IMR-90 (cell line): ENCODE results near the gene CNKSR2. TPM values are rescaled to one million over a fixed set of nuclear protein-coding genes. Genes with fewer than 3 reads are reported as not detected.

Experiments
- ATAC-seq: fragments of 200-7000 bp; cut with Tn5 transposase; 2 replicates; pipeline ENCODE4 v1.9.1; 2020; ENCODE audit warnings: low read depth, mild to moderate bottlenecking, moderate library complexity
- BruUV-seq: library from RNA; stranded (reverse); fragments of 400-500 nt; replicated peaks from 2 replicates; lab custom pipeline; 2021; lab: Mats Ljungman, UMichigan
- CTCF ChIA-PET: fragments of 300-600 bp; formaldehyde crosslinking; extraction: SDS; loops from one replicate; lab custom pipeline; 2021; ENCODE audit warnings: antibody characterized with exemption; lab: Yijun Ruan, JAX
- POLR2A ChIA-PET: fragments of 300-600 bp; sonication (Branson Sonifier 250); formaldehyde crosslinking; loops from one replicate; lab custom pipeline; 2022; ENCODE audit warnings: antibody characterized with exemption; ENCODE audit not compliant: unreplicated experiment; lab: Charles Lee
- DNase-seq: peaks from one replicate; pipeline ENCODE4 v3.0.0; 2013
- H2AFZ ChIP-seq: replicated peaks from 2 replicates; pipeline ENCODE3; 2013; ENCODE audit warnings: low read length, mild to moderate bottlenecking; ENCODE audit not compliant: poor library complexity
- H2AK5ac ChIP-seq: 2 replicates; pipeline ENCODE4 v1.6.1; 2013; ENCODE audit warnings: low read depth, low read length, inconsistent platforms
- H2AK9ac ChIP-seq: replicated peaks from 2 replicates; pipeline ENCODE3; 2013; ENCODE audit warnings: mild to moderate bottlenecking, low read depth, low read length, moderate library complexity; ENCODE audit not compliant: poor library complexity
- H2BK120ac ChIP-seq: 2 replicates; pipeline ENCODE4 v1.6.1; 2013; ENCODE audit warnings: low read depth, low read length, inconsistent platforms
- H2BK15ac ChIP-seq: 3 replicates; pipeline ENCODE4 v1.6.1; 2013; ENCODE audit warnings: low read depth, low read length, inconsistent platforms
- H2BK20ac ChIP-seq: 2 replicates; pipeline ENCODE4 v1.6.1; 2013; ENCODE audit warnings: low read depth, mild to moderate bottlenecking, inconsistent platforms, low read length, moderate library complexity
- H2BK5ac ChIP-seq: 2 replicates; pipeline ENCODE4 v1.6.1; 2013; ENCODE audit warnings: mild to moderate bottlenecking, low read depth, low read length, inconsistent platforms; ENCODE audit not compliant: poor library complexity, severe bottlenecking
- H3K14ac ChIP-seq: replicated peaks from 2 replicates; pipeline ENCODE4 v1.6.1; 2013; ENCODE audit warnings: low read depth, low read length, inconsistent platforms
- H3K18ac ChIP-seq: 2 replicates; pipeline ENCODE4 v1.6.1; 2013; ENCODE audit warnings: low read depth, low read length, control low read depth
- H3K23ac ChIP-seq: 2 replicates; pipeline ENCODE4 v1.6.1; 2013; ENCODE audit warnings: low read depth, low read length, inconsistent platforms
- H3K27ac ChIP-seq: 2 replicates; pipeline ENCODE4 v1.5.1; 2013; ENCODE audit warnings: mild to moderate bottlenecking, control low read depth, low read length; ENCODE audit not compliant: insufficient read depth
- H3K27me3 ChIP-seq: 2 replicates; pipeline ENCODE4 v1.6.1; 2013; ENCODE audit warnings: low read length; ENCODE audit not compliant: control insufficient read depth, insufficient read depth
- H3K36me3 ChIP-seq: 2 replicates; pipeline ENCODE4 v1.6.1; 2013; ENCODE audit warnings: low read length, mixed read lengths; ENCODE audit not compliant: control insufficient read depth, insufficient read depth
- H3K4ac ChIP-seq: 2 replicates; pipeline ENCODE4 v1.6.1; 2013; ENCODE audit warnings: low read depth, low read length, inconsistent platforms
- H3K4me1 ChIP-seq: 2 replicates; pipeline ENCODE4 v1.6.1; 2013; ENCODE audit warnings: low read length, mixed read lengths; ENCODE audit not compliant: control insufficient read depth, insufficient read depth
- H3K4me2 ChIP-seq: 2 replicates; pipeline ENCODE4 v1.6.1; 2013; ENCODE audit warnings: low read depth, mild to moderate bottlenecking, control low read depth, low read length, moderate library complexity
- H3K4me3 ChIP-seq: 2 replicates; pipeline ENCODE4 v1.5.1; 2013; ENCODE audit warnings: low read depth, mild to moderate bottlenecking, control low read depth, low read length, moderate library complexity; ENCODE audit not compliant: insufficient read depth
- H3K56ac ChIP-seq: 2 replicates; pipeline ENCODE4 v1.6.1; 2013; ENCODE audit warnings: low read length, inconsistent platforms; ENCODE audit not compliant: insufficient read depth; ENCODE audit errors: extremely low read depth
- H3K79me1 ChIP-seq, 2 experiments: 2 replicates each; pipeline ENCODE4 v1.6.1; 2013; ENCODE audit warnings: low read length in 2 of 2, inconsistent platforms in 1 of 2, low read depth in 1 of 2
- H3K9ac ChIP-seq: 2 replicates; pipeline ENCODE4 v1.6.1; 2013; ENCODE audit warnings: low read depth, low read length, control low read depth
- H3K9me1 ChIP-seq: 2 replicates; pipeline ENCODE4 v1.6.1; 2013; ENCODE audit warnings: low read length, inconsistent platforms; ENCODE audit not compliant: insufficient read depth
- H3K9me3 ChIP-seq: 2 replicates; pipeline ENCODE4 v1.6.1; 2013; ENCODE audit warnings: low read length; ENCODE audit not compliant: control insufficient read depth, insufficient read depth
- H4K20me1 ChIP-seq: 2 replicates; pipeline ENCODE4 v1.6.1; 2013; ENCODE audit warnings: low read length, inconsistent platforms; ENCODE audit not compliant: insufficient read depth
- H4K5ac ChIP-seq: 2 replicates; pipeline ENCODE4 v1.6.1; 2013; ENCODE audit warnings: mild to moderate bottlenecking, low read depth, low read length, control low read depth
- H4K8ac ChIP-seq, 2 experiments: 2 replicates each; pipeline ENCODE4 v1.6.1; 2013; ENCODE audit warnings: low read depth in 2 of 2, low read length in 2 of 2, control low read depth in 1 of 2, inconsistent platforms in 1 of 2
- H4K91ac ChIP-seq: 2 replicates; pipeline ENCODE4 v1.6.1; 2013; ENCODE audit warnings: low read depth, low read length, inconsistent platforms; ENCODE audit not compliant: insufficient read depth
- BHLHE40 ChIP-seq: fragments of 150-350 bp; IDR thresholded peaks from 2 replicates; pipeline ENCODE4 v1.6.1; 2016; ENCODE audit warnings: mild to moderate bottlenecking, low read depth, low read length
- CEBPB ChIP-seq: IDR thresholded peaks from 2 replicates; pipeline ENCODE4 v1.6.1; 2012; ENCODE audit warnings: low read depth, low read length, improper control_type of control experiment
- CHD1 ChIP-seq: IDR thresholded peaks from 2 replicates; pipeline ENCODE4 v1.6.1; 2012; ENCODE audit warnings: low read depth, low read length, improper control_type of control experiment
- MAFK ChIP-seq: IDR thresholded peaks from 2 replicates; pipeline ENCODE4 v1.6.1; 2012; ENCODE audit warnings: low read depth, low read length, improper control_type of control experiment
- MXI1 ChIP-seq: IDR thresholded peaks from 2 replicates; pipeline ENCODE4 v1.6.1; 2012; ENCODE audit warnings: low read depth, mild to moderate bottlenecking, low read length, moderate library complexity, borderline replicate concordance
- NFE2L2 ChIP-seq: fragments of 150-350 bp; IDR thresholded peaks from 2 replicates; pipeline ENCODE4 v1.6.1; 2016; ENCODE audit warnings: low read depth, mild to moderate bottlenecking, low read length
- RAD21 ChIP-seq: IDR thresholded peaks from 2 replicates; pipeline ENCODE4 v1.6.1; 2012; ENCODE audit warnings: low read length, improper control_type of control experiment
- RCOR1 ChIP-seq: IDR thresholded peaks from 2 replicates; pipeline ENCODE4 v1.6.1; 2012; ENCODE audit warnings: mild to moderate bottlenecking, low read length, improper control_type of control experiment; ENCODE audit not compliant: insufficient replicate concordance
- SMC3 ChIP-seq: fragments of 150-350 bp; IDR thresholded peaks from 2 replicates; pipeline ENCODE4 v1.6.1; 2016; ENCODE audit warnings: low read depth, mild to moderate bottlenecking, antibody characterized with exemption, low read length, moderate library complexity
- WGBS, 2 experiments: methylation state at CpG; one replicate each; pipeline versions ENCODE4 v1.1.5 to v1.1.7; 2013; ENCODE audit warnings: missing lambda C conversion rate in 2 of 2; ENCODE audit not compliant: insufficient read length in 1 of 2; ENCODE audit errors: extremely low coverage in 2 of 2; 5-methylcytosine and 5-hydroxymethylcytosine counted together
- dilution Hi-C: fragments of 300-500 bp; cut with HindIII; formaldehyde crosslinking; loops from one replicate; pipeline ENCODE4 v1.14.3; 2018; ENCODE audit warnings: low sequenced_read_pairs; ENCODE audit not compliant: unreplicated experiment
- in situ Hi-C: fragments of 300-500 bp; cut with MboI; formaldehyde crosslinking; loops from 3 replicates; pipeline ENCODE4 v1.14.3; 2019; ENCODE audit warnings: low sequenced_read_pairs, inconsistent platforms, mixed read lengths
- intact Hi-C: fragments of 100-400 bp; cut with micrococcal nuclease; formaldehyde crosslinking; loops from 2 replicates; pipeline ENCODE4 v1.10.0; 2022
- polyA plus RNA-seq, 3 experiments: library from polyadenylated mRNA; depleted of rRNA; stranded (reverse); fragments of >200 nt; gene quantifications; 2 replicates each; pipeline ENCODE4 v1.2.3, GENCODE V29; 2012; ENCODE audit warnings: low replicate concordance in 1 of 3
- total RNA-seq: library from RNA; depleted of rRNA; stranded (reverse); fragments of >200 nt; gene quantifications from 2 replicates; pipeline ENCODE4 v1.2.3, GENCODE V29; 2012
- TF ChIP-seq, protein P1 (sequence below): fragments of 150-350 bp; IDR thresholded peaks from 2 replicates; pipeline ENCODE4 v1.6.1; 2017; ENCODE audit warnings: mild to moderate bottlenecking, antibody characterized with exemption, low read length, low read depth
- TF ChIP-seq, protein P2 (sequence below): fragments of 150-350 bp; IDR thresholded peaks from 2 replicates; pipeline ENCODE4 v1.6.1; 2016; ENCODE audit warnings: low read depth, mild to moderate bottlenecking, low read length, moderate library complexity, borderline replicate concordance

CNKSR2 gene
- total and polyA plus RNA-seq, 2 of the 4 experiments (the other 2 are of a cell fraction): 0.14 to 0.90 TPM

DNA sequence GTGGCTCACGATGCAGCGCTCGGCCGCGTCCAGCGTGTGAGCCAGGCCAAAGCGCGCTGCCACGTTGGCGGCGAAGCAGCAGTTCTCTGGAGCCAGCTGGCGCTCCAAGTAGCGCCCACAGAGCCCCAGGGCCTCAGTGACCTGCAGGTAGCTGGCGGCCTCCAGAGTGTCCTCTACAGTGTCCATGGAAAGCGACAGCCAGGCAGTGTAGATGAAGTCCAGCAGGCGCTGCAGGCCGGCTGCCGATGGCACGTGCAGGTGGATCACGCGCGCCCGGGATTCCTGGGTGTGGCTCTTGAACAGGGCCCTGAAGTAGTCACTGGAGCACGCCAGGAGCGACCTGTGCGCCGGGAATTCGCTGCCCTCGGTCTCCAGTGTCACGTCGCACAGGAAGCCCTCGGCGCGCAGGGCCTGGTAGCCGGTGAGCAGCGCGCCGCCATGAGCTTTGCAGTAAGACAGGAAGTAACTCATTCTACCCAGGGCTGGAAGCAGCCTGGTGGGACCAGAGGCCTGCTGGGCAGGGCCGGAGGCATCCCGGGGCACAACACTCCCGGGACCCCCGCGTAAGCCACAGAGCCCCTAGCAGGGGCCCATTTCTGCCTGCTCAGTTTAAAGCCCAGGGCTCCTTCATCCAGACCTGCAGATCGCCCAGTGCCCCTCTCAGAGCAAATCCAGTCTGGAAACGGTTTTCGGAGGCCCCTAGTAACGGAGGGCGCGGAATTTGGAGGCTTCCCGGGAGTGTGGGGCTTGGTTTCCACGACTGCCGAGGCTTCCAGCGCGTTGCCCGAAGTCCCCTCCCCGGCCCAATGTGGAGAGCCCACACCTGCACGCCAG, 283.3 kb downstream of the CNKSR2 start:
- Histone ChIP-seq H3K23ac (no peak overlapping the region), H3K9me1 (no peaks in the 10 kb centered on the region), H2BK15ac (no peak overlapping the region), H3K4ac (no peak overlapping the region), H4K5ac (no peak overlapping the region), H3K56ac (no peak overlapping the region), H3K9me3 (peaks cover 11% of the 10 kb centered on the region; the same call in 1 of the 2 replicates), H3K9ac (no peak overlapping the region), H3K27me3 (no peaks in the 10 kb centered on the region), H3K4me2 (no peak overlapping the region), H2AK9ac (no peak overlapping the region), H3K27ac (no peak overlapping the region), H2BK20ac (no peak overlapping the region), H3K79me1 (no peaks in the 10 kb centered on the region), H4K91ac (no peak overlapping the region), H3K14ac (no peak overlapping the region), H2BK120ac (no peak overlapping the region), H4K8ac (no peak overlapping the region), H3K4me1 (no peaks in the 10 kb centered on the region), H3K4me3 (no peak overlapping the region), H2BK5ac (no peak overlapping the region), H4K20me1 (no peaks in the 10 kb centered on the region), H3K36me3 (no peaks in the 10 kb centered on the region), H2AFZ (peak overlapping the region; percentile 43), H2AK5ac (no peak overlapping the region), H3K18ac (no peak overlapping the region)
- WGBS, 2 experiments: 75% methylated on average over 23 of the region's 57 CpGs; no CpG with 5 or more reads in 1 of the 2 experiments
- TF ChIP-seq BHLHE40: no peak
- TF ChIP-seq SMC3: no peak
- TF ChIP-seq, protein P1, sequence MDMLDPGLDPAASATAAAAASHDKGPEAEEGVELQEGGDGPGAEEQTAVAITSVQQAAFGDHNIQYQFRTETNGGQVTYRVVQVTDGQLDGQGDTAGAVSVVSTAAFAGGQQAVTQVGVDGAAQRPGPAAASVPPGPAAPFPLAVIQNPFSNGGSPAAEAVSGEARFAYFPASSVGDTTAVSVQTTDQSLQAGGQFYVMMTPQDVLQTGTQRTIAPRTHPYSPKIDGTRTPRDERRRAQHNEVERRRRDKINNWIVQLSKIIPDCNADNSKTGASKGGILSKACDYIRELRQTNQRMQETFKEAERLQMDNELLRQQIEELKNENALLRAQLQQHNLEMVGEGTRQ: no peak
- TF ChIP-seq MAFK: no peak
- no peak for TF ChIP-seq RAD21
- TF ChIP-seq CHD1: no peak
- no peak for TF ChIP-seq RCOR1
- no peak for TF ChIP-seq NFE2L2
- TF ChIP-seq, protein P2, sequence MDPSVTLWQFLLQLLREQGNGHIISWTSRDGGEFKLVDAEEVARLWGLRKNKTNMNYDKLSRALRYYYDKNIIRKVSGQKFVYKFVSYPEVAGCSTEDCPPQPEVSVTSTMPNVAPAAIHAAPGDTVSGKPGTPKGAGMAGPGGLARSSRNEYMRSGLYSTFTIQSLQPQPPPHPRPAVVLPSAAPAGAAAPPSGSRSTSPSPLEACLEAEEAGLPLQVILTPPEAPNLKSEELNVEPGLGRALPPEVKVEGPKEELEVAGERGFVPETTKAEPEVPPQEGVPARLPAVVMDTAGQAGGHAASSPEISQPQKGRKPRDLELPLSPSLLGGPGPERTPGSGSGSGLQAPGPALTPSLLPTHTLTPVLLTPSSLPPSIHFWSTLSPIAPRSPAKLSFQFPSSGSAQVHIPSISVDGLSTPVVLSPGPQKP: no peak
- no peak for TF ChIP-seq MXI1
- TF ChIP-seq CEBPB: no peak
- intact Hi-C loops: no loop called here
- CTCF ChIA-PET: no interaction called here
- in situ Hi-C loops: no loop called here
- POLR2A ChIA-PET: no interaction called here
- no peak for ATAC-seq
- BruUV-seq: no TSS peak
- DNase-seq: no peak
- dilution Hi-C loops: no loop called here
